Liver (tissue), 9 donors: ENCODE results near the gene FAM83G. TPM values are rescaled to one million over a fixed set of nuclear protein-coding genes. Genes with fewer than 3 reads are reported as not detected.

Source experiments
- DNase-seq: peaks from one replicate; pipeline ENCODE4 v3.0.0-alpha.2; 2017; ENCODE audit warnings: low spot score
- H3K27ac ChIP-seq, 2 donors: one replicate each; pipeline ENCODE4 v1.7.0; 2013; ENCODE audit warnings: inconsistent platforms in 2 of 2, low read length in 2 of 2, control low read depth in 1 of 2, low read depth in 1 of 2, mild to moderate bottlenecking in 1 of 2
- H3K27me3 ChIP-seq, 4 donors: one replicate each; pipeline versions ENCODE4 v1.6.1 to v1.7.0; 2013; ENCODE audit warnings: low read length in 3 of 4, inconsistent platforms in 1 of 4, mild to moderate bottlenecking in 1 of 4, moderate library complexity in 1 of 4; ENCODE audit not compliant: control insufficient read depth in 4 of 4, insufficient read depth in 4 of 4
- H3K36me3 ChIP-seq, 4 donors: one replicate each; pipeline versions ENCODE4 v1.6.1 to v1.7.0; 2013; ENCODE audit warnings: low read length in 3 of 4, mild to moderate bottlenecking in 3 of 4, low read depth in 1 of 4, moderate library complexity in 1 of 4; ENCODE audit not compliant: control insufficient read depth in 4 of 4, insufficient read depth in 3 of 4
- H3K4me1 ChIP-seq, 4 donors: one replicate each; pipeline versions ENCODE4 v1.6.1 to v1.7.0; 2013; ENCODE audit warnings: low read length in 3 of 4, mild to moderate bottlenecking in 3 of 4, moderate library complexity in 1 of 4; ENCODE audit not compliant: control insufficient read depth in 4 of 4, insufficient read depth in 4 of 4
- H3K4me3 ChIP-seq, 3 donors: one replicate each; pipeline versions ENCODE4 v1.6.1 to v1.7.0; 2013; ENCODE audit warnings: low read length in 3 of 3, control low read depth in 1 of 3, low read depth in 1 of 3, mild to moderate bottlenecking in 1 of 3
- H3K9ac ChIP-seq, 2 donors: one replicate each; pipeline ENCODE4 v1.7.0; 2013; ENCODE audit warnings: low read length in 2 of 2, mild to moderate bottlenecking in 2 of 2, moderate library complexity in 2 of 2, control low read depth in 1 of 2, low read depth in 1 of 2
- H3K9me3 ChIP-seq, 4 donors: one replicate each; pipeline versions ENCODE4 v1.6.1 to v1.7.0; 2013; ENCODE audit warnings: low read length in 3 of 4; ENCODE audit not compliant: control insufficient read depth in 4 of 4
- EGR1 ChIP-seq, 2 donors: IDR thresholded peaks; 2 replicates each; pipeline ENCODE4 v1.6.1; 2016 to 2018; ENCODE audit warnings: antibody characterized with exemption in 2 of 2, low read depth in 2 of 2
- FOXA1 ChIP-seq: IDR thresholded peaks from 2 replicates; pipeline ENCODE4 v1.6.1; 2016; ENCODE audit warnings: antibody characterized with exemption
- FOXA2 ChIP-seq: IDR thresholded peaks from 2 replicates; pipeline ENCODE4 v1.6.1; 2016; ENCODE audit warnings: antibody characterized with exemption
- GABPA ChIP-seq, 2 donors: IDR thresholded peaks in 1 of 2; conservative IDR thresholded peaks in 1 of 2; 2 replicates each; pipeline ENCODE4 v1.6.1; 2016; ENCODE audit warnings: antibody characterized with exemption in 2 of 2, mild to moderate bottlenecking in 1 of 2, moderate library complexity in 1 of 2
- HNF4A ChIP-seq, 2 donors: conservative IDR thresholded peaks; 2 replicates each; pipeline ENCODE4 v1.6.1; 2016; ENCODE audit warnings: antibody characterized with exemption in 2 of 2, mild to moderate bottlenecking in 2 of 2
- HNF4G ChIP-seq: IDR thresholded peaks from 2 replicates; pipeline ENCODE4 v1.6.1; 2016; ENCODE audit warnings: antibody characterized with exemption
- JUND ChIP-seq, 2 donors: IDR thresholded peaks; 2 replicates each; pipeline ENCODE4 v1.6.1; 2016; ENCODE audit warnings: antibody characterized with exemption in 2 of 2
- NR2F2 ChIP-seq: IDR thresholded peaks from 2 replicates; pipeline ENCODE4 v1.6.1; 2016; ENCODE audit warnings: antibody characterized with exemption
- RAD21 ChIP-seq, 2 donors: IDR thresholded peaks; 2 replicates each; pipeline ENCODE4 v1.6.1; 2016; ENCODE audit warnings: antibody characterized with exemption in 2 of 2, mild to moderate bottlenecking in 2 of 2
- RXRA ChIP-seq, 2 donors: IDR thresholded peaks; 2 replicates each; pipeline ENCODE4 v1.6.1; 2017 to 2018; ENCODE audit warnings: antibody characterized with exemption in 2 of 2, mild to moderate bottlenecking in 1 of 2
- SP1 ChIP-seq: IDR thresholded peaks from 2 replicates; pipeline ENCODE4 v1.6.1; 2018; ENCODE audit warnings: antibody characterized with exemption, mild to moderate bottlenecking
- TAF1 ChIP-seq: conservative IDR thresholded peaks from 2 replicates; pipeline ENCODE4 v1.6.1; 2016; ENCODE audit warnings: antibody characterized with exemption, mild to moderate bottlenecking
- YY1 ChIP-seq: IDR thresholded peaks from 2 replicates; pipeline ENCODE4 v1.6.1; 2016; ENCODE audit warnings: antibody characterized with exemption, mild to moderate bottlenecking
- WGBS: extraction: QIAGEN DNeasy Blood & Tissue Kit; methylation state at CpG from one replicate; pipeline ENCODE4 v1.1.7; 2013; 5-methylcytosine and 5-hydroxymethylcytosine counted together
- polyA plus RNA-seq, 2 donors: library from polyadenylated mRNA; stranded (reverse) in 1 of 2; unstranded in 1 of 2; fragments of 200-250 nt in 1 of 2; fragments of >200 nt in 1 of 2; fragmentation: Nextera tagmentation in 1 of 2; extraction: Ambion mirVana in 1 of 2; gene quantifications; one replicate each; pipeline versions ENCODE4 v1.2.1 to v1.2.3, GENCODE V29; 2013 to 2015
- total RNA-seq, 2 donors: library from RNA; depleted of rRNA; stranded (reverse); fragments of >200 nt; gene quantifications; one replicate each; pipeline ENCODE4 v1.2.3, GENCODE V29; 2014
- TF ChIP-seq, protein P1 (sequence below): fragments of 150-350 bp; IDR thresholded peaks from 2 replicates; pipeline ENCODE4 v1.5.1; 2017; ENCODE audit warnings: improper control_type of control experiment, low read depth, low read length; ENCODE audit not compliant: missing input control
- TF ChIP-seq, protein P2 (sequence below): IDR thresholded peaks from 2 replicates; pipeline ENCODE4 v1.6.1; 2016; ENCODE audit warnings: antibody characterized with exemption
- TF ChIP-seq, protein P3 (sequence below): IDR thresholded peaks from 2 replicates; pipeline ENCODE4 v1.6.1; 2016; ENCODE audit warnings: antibody characterized with exemption, mild to moderate bottlenecking
- TF ChIP-seq, protein P4 (sequence below): IDR thresholded peaks from 2 replicates; pipeline ENCODE4 v1.6.1; 2016; ENCODE audit warnings: antibody characterized with exemption
- TF ChIP-seq, protein P5 (sequence below): IDR thresholded peaks from 2 replicates; pipeline ENCODE4 v1.6.1; 2016; ENCODE audit warnings: antibody characterized with exemption
- donor health status: healthy.
- donor health status: healthy.
- donor health status: healthy.
- donor health status: healthy.
- donor health status: healthy.

The FAM83G gene
- total and polyA plus RNA-seq, 4 donors: 5.2 to 25.0 (median 11.5) TPM

DNA sequence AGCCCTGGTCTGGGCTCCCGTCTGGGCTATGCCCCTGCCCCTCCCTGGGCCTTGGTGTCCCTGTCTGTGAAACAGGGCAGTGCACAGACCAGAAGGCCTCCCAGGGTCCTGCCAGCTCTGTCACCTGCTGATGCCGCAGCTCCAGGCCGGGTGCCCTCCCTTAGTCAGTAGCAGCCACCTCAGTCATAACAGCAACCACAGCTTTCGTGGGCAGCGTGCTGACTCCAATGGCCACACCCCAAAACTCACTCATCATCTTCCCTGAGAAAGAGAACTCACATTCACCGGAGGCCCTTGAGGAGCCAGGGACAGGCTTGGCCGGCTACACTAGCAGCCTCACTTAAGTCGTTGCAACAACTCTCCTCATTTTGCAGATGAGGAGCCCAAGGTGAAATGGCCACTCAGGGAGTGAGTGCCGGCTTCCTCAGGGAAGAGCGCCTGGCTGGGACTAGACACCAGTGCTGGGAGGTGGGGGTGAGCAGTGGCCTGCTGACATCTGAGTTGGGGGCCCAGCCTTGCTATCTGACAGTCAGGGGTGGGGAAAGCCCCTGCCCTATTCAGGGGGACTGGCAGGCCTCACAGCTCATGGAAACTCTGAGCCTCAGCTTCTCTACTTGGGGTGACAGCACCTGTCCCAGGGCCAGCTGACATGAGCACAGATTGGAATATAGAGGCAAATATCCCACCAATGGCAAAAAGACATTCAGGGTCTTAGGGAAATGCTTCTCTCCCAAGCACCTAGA is 30.0 kb downstream of the FAM83G start:
- H3K27me3 ChIP-seq: no peaks in the 10 kb centered on the region
- 93% methylated on average over 10 of the region's 10 CpGs for WGBS

More for the DNA sequence above, 30.0 kb downstream of the FAM83G start:
- H3K36me3 ChIP-seq: peaks cover 0 to 10% (median 8%) of the 10 kb centered on the region in 4 donors
- H3K9me3 ChIP-seq: no peaks in the 10 kb centered on the region
- TF ChIP-seq HNF4A (conservative IDR thresholded peaks at IDR 0.05): no peak
- no peak for TF ChIP-seq RXRA (IDR thresholded peaks at IDR 0.05)
- TF ChIP-seq, protein P1, sequence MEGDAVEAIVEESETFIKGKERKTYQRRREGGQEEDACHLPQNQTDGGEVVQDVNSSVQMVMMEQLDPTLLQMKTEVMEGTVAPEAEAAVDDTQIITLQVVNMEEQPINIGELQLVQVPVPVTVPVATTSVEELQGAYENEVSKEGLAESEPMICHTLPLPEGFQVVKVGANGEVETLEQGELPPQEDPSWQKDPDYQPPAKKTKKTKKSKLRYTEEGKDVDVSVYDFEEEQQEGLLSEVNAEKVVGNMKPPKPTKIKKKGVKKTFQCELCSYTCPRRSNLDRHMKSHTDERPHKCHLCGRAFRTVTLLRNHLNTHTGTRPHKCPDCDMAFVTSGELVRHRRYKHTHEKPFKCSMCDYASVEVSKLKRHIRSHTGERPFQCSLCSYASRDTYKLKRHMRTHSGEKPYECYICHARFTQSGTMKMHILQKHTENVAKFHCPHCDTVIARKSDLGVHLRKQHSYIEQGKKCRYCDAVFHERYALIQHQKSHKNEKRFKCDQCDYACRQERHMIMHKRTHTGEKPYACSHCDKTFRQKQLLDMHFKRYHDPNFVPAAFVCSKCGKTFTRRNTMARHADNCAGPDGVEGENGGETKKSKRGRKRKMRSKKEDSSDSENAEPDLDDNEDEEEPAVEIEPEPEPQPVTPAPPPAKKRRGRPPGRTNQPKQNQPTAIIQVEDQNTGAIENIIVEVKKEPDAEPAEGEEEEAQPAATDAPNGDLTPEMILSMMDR: no peak
- no peak for TF ChIP-seq SP1
- TF ChIP-seq HNF4G: no peak
- TF ChIP-seq FOXA2: no peak
- no peak for TF ChIP-seq FOXA1
- no peak for TF ChIP-seq YY1
- TF ChIP-seq EGR1 (IDR thresholded peaks at IDR 0.05; ENCODE audit: low read depth in 2 of 2): no peak
- no peak for TF ChIP-seq JUND (IDR thresholded peaks at IDR 0.05)
- no peak for TF ChIP-seq TAF1
- no peak for TF ChIP-seq NR2F2
- TF ChIP-seq, protein P2, sequence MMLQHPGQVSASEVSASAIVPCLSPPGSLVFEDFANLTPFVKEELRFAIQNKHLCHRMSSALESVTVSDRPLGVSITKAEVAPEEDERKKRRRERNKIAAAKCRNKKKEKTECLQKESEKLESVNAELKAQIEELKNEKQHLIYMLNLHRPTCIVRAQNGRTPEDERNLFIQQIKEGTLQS: no peak
- TF ChIP-seq, protein P3, sequence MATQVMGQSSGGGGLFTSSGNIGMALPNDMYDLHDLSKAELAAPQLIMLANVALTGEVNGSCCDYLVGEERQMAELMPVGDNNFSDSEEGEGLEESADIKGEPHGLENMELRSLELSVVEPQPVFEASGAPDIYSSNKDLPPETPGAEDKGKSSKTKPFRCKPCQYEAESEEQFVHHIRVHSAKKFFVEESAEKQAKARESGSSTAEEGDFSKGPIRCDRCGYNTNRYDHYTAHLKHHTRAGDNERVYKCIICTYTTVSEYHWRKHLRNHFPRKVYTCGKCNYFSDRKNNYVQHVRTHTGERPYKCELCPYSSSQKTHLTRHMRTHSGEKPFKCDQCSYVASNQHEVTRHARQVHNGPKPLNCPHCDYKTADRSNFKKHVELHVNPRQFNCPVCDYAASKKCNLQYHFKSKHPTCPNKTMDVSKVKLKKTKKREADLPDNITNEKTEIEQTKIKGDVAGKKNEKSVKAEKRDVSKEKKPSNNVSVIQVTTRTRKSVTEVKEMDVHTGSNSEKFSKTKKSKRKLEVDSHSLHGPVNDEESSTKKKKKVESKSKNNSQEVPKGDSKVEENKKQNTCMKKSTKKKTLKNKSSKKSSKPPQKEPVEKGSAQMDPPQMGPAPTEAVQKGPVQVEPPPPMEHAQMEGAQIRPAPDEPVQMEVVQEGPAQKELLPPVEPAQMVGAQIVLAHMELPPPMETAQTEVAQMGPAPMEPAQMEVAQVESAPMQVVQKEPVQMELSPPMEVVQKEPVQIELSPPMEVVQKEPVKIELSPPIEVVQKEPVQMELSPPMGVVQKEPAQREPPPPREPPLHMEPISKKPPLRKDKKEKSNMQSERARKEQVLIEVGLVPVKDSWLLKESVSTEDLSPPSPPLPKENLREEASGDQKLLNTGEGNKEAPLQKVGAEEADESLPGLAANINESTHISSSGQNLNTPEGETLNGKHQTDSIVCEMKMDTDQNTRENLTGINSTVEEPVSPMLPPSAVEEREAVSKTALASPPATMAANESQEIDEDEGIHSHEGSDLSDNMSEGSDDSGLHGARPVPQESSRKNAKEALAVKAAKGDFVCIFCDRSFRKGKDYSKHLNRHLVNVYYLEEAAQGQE: no peak
- TF ChIP-seq RAD21 (IDR thresholded peaks at IDR 0.05): no peak
- TF ChIP-seq, protein P4, sequence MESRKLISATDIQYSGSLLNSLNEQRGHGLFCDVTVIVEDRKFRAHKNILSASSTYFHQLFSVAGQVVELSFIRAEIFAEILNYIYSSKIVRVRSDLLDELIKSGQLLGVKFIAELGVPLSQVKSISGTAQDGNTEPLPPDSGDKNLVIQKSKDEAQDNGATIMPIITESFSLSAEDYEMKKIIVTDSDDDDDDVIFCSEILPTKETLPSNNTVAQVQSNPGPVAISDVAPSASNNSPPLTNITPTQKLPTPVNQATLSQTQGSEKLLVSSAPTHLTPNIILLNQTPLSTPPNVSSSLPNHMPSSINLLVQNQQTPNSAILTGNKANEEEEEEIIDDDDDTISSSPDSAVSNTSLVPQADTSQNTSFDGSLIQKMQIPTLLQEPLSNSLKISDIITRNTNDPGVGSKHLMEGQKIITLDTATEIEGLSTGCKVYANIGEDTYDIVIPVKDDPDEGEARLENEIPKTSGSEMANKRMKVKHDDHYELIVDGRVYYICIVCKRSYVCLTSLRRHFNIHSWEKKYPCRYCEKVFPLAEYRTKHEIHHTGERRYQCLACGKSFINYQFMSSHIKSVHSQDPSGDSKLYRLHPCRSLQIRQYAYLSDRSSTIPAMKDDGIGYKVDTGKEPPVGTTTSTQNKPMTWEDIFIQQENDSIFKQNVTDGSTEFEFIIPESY: no peak
- TF ChIP-seq, protein P5, sequence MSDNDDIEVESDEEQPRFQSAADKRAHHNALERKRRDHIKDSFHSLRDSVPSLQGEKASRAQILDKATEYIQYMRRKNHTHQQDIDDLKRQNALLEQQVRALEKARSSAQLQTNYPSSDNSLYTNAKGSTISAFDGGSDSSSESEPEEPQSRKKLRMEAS: no peak
- no peak for TF ChIP-seq GABPA (IDR thresholded peaks at IDR 0.05 in 1 of 2, conservative IDR thresholded peaks at IDR 0.05 in 1 of 2)
- no peak for DNase-seq
- no peak overlapping the region for H3K9ac ChIP-seq
- peaks cover 1 to 16% (median 8%) of the 10 kb centered on the region in 4 donors for H3K4me1 ChIP-seq
- H3K4me3 ChIP-seq: no peak overlapping the region
- H3K27ac ChIP-seq: no peak overlapping the region
